LNCAP (cell line): ENCODE data around the gene EFCAB8.

Experiments
- CTCF ChIP-seq: fragments of 450-650 bp; IDR thresholded peaks from 2 replicates; pipeline ENCODE4 v1.5.1; 2017; ENCODE audit warnings: mild to moderate bottlenecking

EFCAB8 gene

GRCh38 chr20:32823078-32823477, 35.6 kb upstream of the EFCAB8 start:
- TF ChIP-seq CTCF, result no peak

- no peak for TF ChIP-seq CTCF
These were observed 34.8 kb upstream of the EFCAB8 start for GRCh38 chr20:32823737-32824588.

GRCh38 chr20:32828029-32828680, 30.6 kb upstream of the EFCAB8 start:
- no peak for TF ChIP-seq CTCF

- no peak for TF ChIP-seq CTCF
These were observed 29.3 kb upstream of the EFCAB8 start for GRCh38 chr20:32829311-32830005.

GRCh38 chr20:32830437-32830836, 28.3 kb upstream of the EFCAB8 start:
- TF ChIP-seq CTCF, result no peak

GRCh38 chr20:32831982-32832381, 26.7 kb upstream of the EFCAB8 start:
- no peak for TF ChIP-seq CTCF

GRCh38 chr20:32832664-32833063, 26.1 kb upstream of the EFCAB8 start:
- no peak for TF ChIP-seq CTCF
